GM23338 (cell line): ENCODE results near the gene ZNF628. TPM values are rescaled to one million over a fixed set of nuclear protein-coding genes. Genes with fewer than 3 reads are reported as not detected.

ENCODE experiments used
- ATAC-seq: fragments of 200-7000 bp; cut with Tn5 transposase; 3 replicates; pipeline ENCODE4 v1.9.1; 2020
- DNase-seq: peaks from one replicate; pipeline ENCODE4 v3.0.0-alpha.2; 2015; ENCODE audit warnings: low spot score
- H2AFZ ChIP-seq: fragments of 200-600 bp; sonication (generic); 2 replicates; pipeline ENCODE4 v1.8.0; 2016; ENCODE audit warnings: antibody characterized with exemption, mild to moderate bottlenecking, moderate library complexity
- H3F3A ChIP-seq: fragments of 200-600 bp; sonication (generic); replicated peaks from 2 replicates; pipeline ENCODE4 v1.8.0; 2017; ENCODE audit warnings: antibody characterized with exemption, mixed run types, low read depth
- H3K27ac ChIP-seq: fragments of 200-600 bp; sonication (generic); 2 replicates; pipeline ENCODE4 v1.6.1; 2016; ENCODE audit warnings: low read depth
- H3K27me3 ChIP-seq: fragments of 200-600 bp; sonication (generic); 2 replicates; pipeline ENCODE4 v1.8.0; 2016; ENCODE audit warnings: mild to moderate bottlenecking, mixed run types, moderate library complexity; ENCODE audit not compliant: insufficient read depth
- H3K36me3 ChIP-seq: fragments of 200-600 bp; sonication (generic); 2 replicates; pipeline ENCODE4 v1.8.0; 2016; ENCODE audit warnings: mild to moderate bottlenecking; ENCODE audit not compliant: insufficient read depth
- H3K4me1 ChIP-seq: fragments of 200-600 bp; sonication (generic); 2 replicates; pipeline ENCODE4 v1.8.0; 2016; ENCODE audit warnings: mild to moderate bottlenecking, moderate library complexity; ENCODE audit not compliant: insufficient read depth
- H3K4me2 ChIP-seq: fragments of 200-600 bp; sonication (generic); 2 replicates; pipeline ENCODE4 v1.7.1; 2017; ENCODE audit warnings: mixed run types
- H3K4me3 ChIP-seq: fragments of 200-600 bp; sonication (generic); 2 replicates; pipeline ENCODE4 v1.6.1; 2016; ENCODE audit warnings: mixed run types
- H3K79me2 ChIP-seq: fragments of 200-600 bp; sonication (generic); replicated peaks from 2 replicates; pipeline ENCODE4 v1.8.0; 2017; ENCODE audit warnings: mild to moderate bottlenecking; ENCODE audit not compliant: insufficient read depth
- H3K9me2 ChIP-seq: fragments of 200-600 bp; sonication (generic); 2 replicates; pipeline ENCODE4 v1.8.0; 2017; ENCODE audit not compliant: insufficient read depth
- H4K20me1 ChIP-seq: fragments of 200-600 bp; sonication (generic); replicated peaks from 2 replicates; pipeline ENCODE4 v1.8.0; 2017; ENCODE audit warnings: mild to moderate bottlenecking; ENCODE audit not compliant: insufficient read depth
- H3K27ac Mint-ChIP-seq: 2 replicates; pipeline ENCODE4 v1.8.0; 2020; ENCODE audit warnings: inconsistent platforms, mild to moderate bottlenecking, moderate library complexity, mixed read lengths
- H3K27me3 Mint-ChIP-seq: 3 replicates; pipeline ENCODE4 v1.8.0; 2022; ENCODE audit warnings: low read depth, mild to moderate bottlenecking, moderate library complexity, mixed read lengths, inconsistent platforms; ENCODE audit not compliant: insufficient read depth, poor library complexity
- H3K36me3 Mint-ChIP-seq: 3 replicates; pipeline ENCODE4 v1.8.0; 2021; ENCODE audit warnings: low read depth, mild to moderate bottlenecking, inconsistent platforms, moderate library complexity, mixed read lengths
- H3K4me1 Mint-ChIP-seq: 3 replicates; pipeline ENCODE4 v1.8.0; 2020; ENCODE audit warnings: mild to moderate bottlenecking, inconsistent platforms, mixed read lengths
- H3K4me3 Mint-ChIP-seq: 3 replicates; pipeline ENCODE4 v1.8.0; 2021; ENCODE audit warnings: moderate library complexity, mild to moderate bottlenecking, inconsistent platforms, mixed read lengths
- H3K9me3 Mint-ChIP-seq: 3 replicates; pipeline ENCODE4 v1.8.0; 2020; ENCODE audit warnings: moderate library complexity, mild to moderate bottlenecking, inconsistent platforms, mixed read lengths
- CREB1 ChIP-seq: fragments of 250-450 bp; sonication (Bioruptor Pico); IDR thresholded peaks from 2 replicates; pipeline ENCODE4 v1.5.0; 2020; ENCODE audit warnings: low read depth, mild to moderate bottlenecking, moderate library complexity
- ETS1 ChIP-seq: IDR thresholded peaks from 2 replicates; pipeline ENCODE4 v1.6.1; 2016; ENCODE audit warnings: antibody characterized with exemption
- EZH2 ChIP-seq: fragments of 200-600 bp; sonication (generic); IDR thresholded peaks from one replicate; pipeline ENCODE4 v1.8.0; 2017; ENCODE audit warnings: antibody characterized with exemption, mild to moderate bottlenecking, low read depth; ENCODE audit not compliant: unreplicated experiment
- EZH2phosphoT487 ChIP-seq: fragments of 200-600 bp; sonication (generic); IDR thresholded peaks from one replicate; pipeline ENCODE4 v1.8.1; 2018; ENCODE audit warnings: antibody characterized with exemption; ENCODE audit not compliant: unreplicated experiment
- JUNB ChIP-seq: IDR thresholded peaks from one replicate; pipeline ENCODE4 v1.6.1; 2016; ENCODE audit warnings: antibody characterized with exemption; ENCODE audit not compliant: unreplicated experiment
- NANOG ChIP-seq: IDR thresholded peaks from 2 replicates; pipeline ENCODE4 v1.6.1; 2016; ENCODE audit warnings: antibody characterized with exemption, borderline replicate concordance
- POLR2AphosphoS5 ChIP-seq: IDR thresholded peaks from 2 replicates; pipeline ENCODE4 v1.6.1; 2016; ENCODE audit warnings: antibody characterized with exemption, low read depth
- ZNF331 ChIP-seq: fragments of 250-450 bp; sonication (Bioruptor Pico); IDR thresholded peaks from 2 replicates; pipeline ENCODE4 v1.5.0; 2020; ENCODE audit warnings: low read depth, mild to moderate bottlenecking, moderate library complexity
- long read RNA-seq: library from polyadenylated mRNA; unstranded; transcript quantifications from one replicate; pipeline ENCODE4 v2.0.0, GENCODE V29; 2020; ENCODE audit not compliant: unreplicated experiment
- polyA plus RNA-seq: library from polyadenylated mRNA; unstranded; fragments of >200 nt; fragmentation: Nextera tagmentation; extraction: Ambion mirVana; gene quantifications from 2 replicates; pipeline ENCODE4 v1.2.1, GENCODE V29; 2016
- total RNA-seq: library from RNA; depleted of rRNA; stranded (reverse); fragments of >200 nt; shearing (Covaris generic); gene quantifications from 2 replicates; pipeline ENCODE4 v1.2.3, GENCODE V29; 2014; rRNA removed

ZNF628 gene
- total RNA-seq (10.7 and 12.7 TPM in 2 replicates), polyA plus RNA-seq (3.9 and 4.9 TPM in 2 replicates)
- long read RNA-seq, partial matches to known transcripts, result 0 of 2 reads
- long read RNA-seq, other reads (novel, unspliced or antisense), result 0 of 2 reads

GRCh38 chr19:55476100-55476775, at the start of gene ZNF628:
Gene ZNF628, plus strand, starts transcription at chr19:55476617. Its CDS starts 3,294 bp downstream, at chr19:55479911.
- H4K20me1 ChIP-seq, result no peaks in the 10 kb centered on the region
- no peaks in the 10 kb centered on the region for H3K27me3 ChIP-seq
- H2AFZ ChIP-seq, result peak within 1 kb of the TSS; percentile 69
- peaks cover 9% of the 10 kb centered on the region for H3K79me2 ChIP-seq
- Mint-ChIP-seq H3K9me3 (peaks cover 3% of the 10 kb centered on the region; the same call in 2 of the 3 replicates), H3K27ac (peak within 1 kb of the TSS; percentile 99), H3K4me3 (peak within 1 kb of the TSS; percentile 90), H3K36me3 (peaks cover 9% of the 10 kb centered on the region; the same call in 2 of the 3 replicates), H3K27me3 (peaks cover 23% of the 10 kb centered on the region), H3K4me1 (peaks cover 37% of the 10 kb centered on the region)
- peak; percentile 99 for DNase-seq
- no peaks in the 10 kb centered on the region for H3K9me2 ChIP-seq
- no peaks in the 10 kb centered on the region for H3K36me3 ChIP-seq
- TF ChIP-seq CREB1 (CRISPR knock-in tag) (peak; percentile 97), EZH2phosphoT487 (no peak), POLR2AphosphoS5 (peak; percentile 46), ETS1 (peak; percentile 89)
- H3K27ac ChIP-seq, result peak within 1 kb of the TSS; percentile 56; the same call in 1 of the 2 replicates
- peaks cover 24% of the 10 kb centered on the region; the same call in 1 of the 2 replicates for H3F3A ChIP-seq
- peak within 1 kb of the TSS; percentile 67 for H3K4me3 ChIP-seq
- peak within 1 kb of the TSS; percentile 80 for H3K4me2 ChIP-seq
- H3K4me1 ChIP-seq, result peaks cover 13% of the 10 kb centered on the region; the same call in 1 of the 2 replicates
- ATAC-seq, result peak; percentile 84

- no peak for DNase-seq
- Mint-ChIP-seq H3K27me3 (peaks cover 8% of the 10 kb centered on the region), H3K4me1 (peaks cover 6% of the 10 kb centered on the region), H3K4me3 (no peak overlapping the region), H3K36me3 (no peaks in the 10 kb centered on the region), H3K9me3 (peaks cover 12% of the 10 kb centered on the region), H3K27ac (no peak overlapping the region)
- Histone ChIP-seq H3K4me3 (no peak overlapping the region), H4K20me1 (no peaks in the 10 kb centered on the region), H3K4me2 (no peak overlapping the region), H3K4me1 (0 out of 2 replicates have a peak, but pooled peaks cover 7% of the 10 kb centered on the region), H3F3A (no peaks in the 10 kb centered on the region), H3K27ac (no peak overlapping the region), H2AFZ (no peak overlapping the region), H3K79me2 (no peaks in the 10 kb centered on the region), H3K27me3 (peaks cover 15% of the 10 kb centered on the region; the same call in 1 of the 2 replicates), H3K36me3 (no peaks in the 10 kb centered on the region), H3K9me2 (no peaks in the 10 kb centered on the region)
- TF ChIP-seq JUNB, result no peak
- no peak for TF ChIP-seq ZNF331 (CRISPR knock-in tag)
- no peak for TF ChIP-seq EZH2
- TF ChIP-seq NANOG, result no peak
- ATAC-seq, result no peak
Observed at GRCh38 chr19:55431183-55431582, 45.2 kb upstream of the ZNF628 start.
